Stimulated activated CD8-positive, alpha-beta memory T cell treated with anti-CD3 and anti-CD28 coated beads, Interleukin-7, amount 100 ng/mL, for 48 hours (primary cell): ENCODE measurements around the gene TNFAIP2.

Source experiments
- DNase-seq, 2 donors: peaks; one replicate each; pipeline ENCODE4 v3.0.0-alpha.2; 2020; ENCODE audit warnings: low read depth in 1 of 2; ENCODE audit errors: extremely low read depth in 1 of 2

The TNFAIP2 gene, protein sequence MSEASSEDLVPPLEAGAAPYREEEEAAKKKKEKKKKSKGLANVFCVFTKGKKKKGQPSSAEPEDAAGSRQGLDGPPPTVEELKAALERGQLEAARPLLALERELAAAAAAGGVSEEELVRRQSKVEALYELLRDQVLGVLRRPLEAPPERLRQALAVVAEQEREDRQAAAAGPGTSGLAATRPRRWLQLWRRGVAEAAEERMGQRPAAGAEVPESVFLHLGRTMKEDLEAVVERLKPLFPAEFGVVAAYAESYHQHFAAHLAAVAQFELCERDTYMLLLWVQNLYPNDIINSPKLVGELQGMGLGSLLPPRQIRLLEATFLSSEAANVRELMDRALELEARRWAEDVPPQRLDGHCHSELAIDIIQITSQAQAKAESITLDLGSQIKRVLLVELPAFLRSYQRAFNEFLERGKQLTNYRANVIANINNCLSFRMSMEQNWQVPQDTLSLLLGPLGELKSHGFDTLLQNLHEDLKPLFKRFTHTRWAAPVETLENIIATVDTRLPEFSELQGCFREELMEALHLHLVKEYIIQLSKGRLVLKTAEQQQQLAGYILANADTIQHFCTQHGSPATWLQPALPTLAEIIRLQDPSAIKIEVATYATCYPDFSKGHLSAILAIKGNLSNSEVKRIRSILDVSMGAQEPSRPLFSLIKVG

DNA sequence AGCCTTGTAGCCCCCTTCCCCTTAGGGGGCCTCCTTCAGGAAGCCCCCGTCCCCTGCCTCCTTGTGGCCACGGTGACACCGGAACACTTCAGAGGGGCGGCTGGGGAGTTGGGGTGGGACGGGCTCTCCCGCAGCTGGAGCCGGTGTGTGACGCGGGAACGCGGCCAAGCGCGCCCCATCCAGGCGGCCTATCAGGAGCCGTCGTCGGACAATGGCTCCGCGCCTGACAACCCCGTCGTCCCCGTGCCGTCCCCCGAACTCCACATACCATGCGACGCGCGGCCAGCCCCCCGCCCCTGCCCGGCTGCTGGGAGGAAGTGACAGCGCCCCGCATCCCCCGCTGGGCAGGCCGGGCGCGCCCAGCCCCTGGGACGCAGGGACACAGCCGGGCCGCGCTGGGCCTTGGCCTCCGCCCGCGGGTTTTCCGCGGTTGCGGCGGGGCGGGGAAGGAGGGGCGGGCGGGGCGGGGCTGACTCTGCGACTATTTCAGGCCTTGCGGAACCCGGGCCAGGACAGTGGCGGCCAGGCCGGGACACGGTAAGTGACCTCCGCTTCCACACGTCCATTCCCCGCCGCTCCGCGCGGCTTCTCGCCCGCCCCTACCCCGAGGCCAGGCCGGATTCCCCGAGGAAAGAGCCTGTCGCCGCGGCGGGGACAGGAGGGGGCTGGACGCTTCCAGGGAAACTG, at the start of gene TNFAIP2:
Gene TNFAIP2, plus strand, starts transcription at position 515 of the 687 bp plus-strand sequence. CDS start 2,997 bp downstream, outside the sequence.
- DNase-seq: no peak

DNA sequence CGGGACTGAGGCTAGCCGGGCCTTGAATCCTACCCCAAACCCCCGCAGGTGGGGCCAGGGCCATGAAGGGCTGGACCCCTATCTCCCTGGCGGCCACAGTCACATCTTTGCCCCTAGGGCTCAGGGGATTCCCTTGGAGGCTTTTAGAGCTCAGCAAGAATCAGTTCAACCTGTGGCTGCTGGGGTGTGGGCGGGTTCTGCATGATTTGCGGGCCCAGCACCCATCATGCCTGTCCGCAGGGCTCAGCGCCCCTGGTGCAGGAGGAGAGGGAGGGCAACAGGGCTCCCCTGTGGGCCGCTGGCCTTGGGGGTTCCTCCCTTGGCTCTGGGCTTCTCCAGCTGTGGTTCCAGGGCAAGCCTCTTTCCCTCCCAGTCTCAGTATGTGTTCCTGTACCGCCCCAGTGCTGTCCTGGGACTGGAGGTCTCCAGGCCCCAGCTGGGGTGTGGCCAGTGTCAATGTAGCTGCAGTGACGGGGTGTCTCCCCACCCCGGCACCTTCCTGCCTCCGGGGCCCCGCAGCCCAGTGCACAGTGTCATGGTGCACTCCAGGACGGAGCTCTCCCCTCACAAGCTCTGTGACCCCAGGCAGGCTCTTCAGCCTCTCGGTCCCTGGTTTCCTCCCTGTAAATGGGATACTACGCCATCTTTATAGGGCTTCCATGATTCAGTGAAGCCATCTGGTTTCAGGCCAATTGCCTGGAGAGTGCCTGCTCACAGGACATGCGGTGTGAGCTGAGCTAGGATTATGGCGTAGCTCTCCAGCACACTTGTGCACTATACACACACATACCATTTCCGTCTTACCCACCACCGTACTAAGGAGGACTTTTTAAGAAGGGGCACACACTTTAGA, 49.2 kb upstream of the TNFAIP2 start:
- DNase-seq: no peak

DNA sequence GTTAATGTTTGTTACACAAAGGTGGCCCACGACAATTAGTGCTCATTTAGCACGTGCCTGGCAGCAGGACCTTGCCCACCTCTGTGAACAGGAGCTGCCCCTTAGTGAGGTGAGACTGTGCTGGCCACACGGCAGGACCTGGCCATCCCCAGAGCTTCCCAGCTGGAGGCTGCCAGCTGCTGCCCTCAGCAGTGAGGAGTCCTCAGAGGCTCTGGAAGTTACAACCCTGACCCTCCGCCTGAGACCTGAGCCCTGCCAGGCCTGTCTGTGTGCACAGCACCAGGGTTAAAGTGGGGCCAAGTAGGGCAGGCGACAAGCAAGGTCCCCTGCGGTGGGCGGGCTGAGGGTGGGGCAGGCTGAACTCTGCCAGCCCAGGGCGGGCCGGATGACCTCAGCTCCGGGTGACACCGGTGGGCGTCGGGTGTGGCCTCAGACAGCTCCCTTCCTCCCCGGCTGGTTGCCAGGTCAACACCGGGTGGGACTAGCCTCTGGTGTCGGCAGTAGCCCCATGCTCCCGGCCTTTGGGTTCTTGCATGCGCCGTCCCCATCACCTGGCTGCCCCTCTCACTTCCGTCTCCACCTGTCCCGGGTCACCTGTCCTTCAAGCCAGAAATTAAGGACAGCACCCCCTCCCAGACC, 48.4 kb upstream of the TNFAIP2 start:
- DNase-seq: no peak

DNA sequence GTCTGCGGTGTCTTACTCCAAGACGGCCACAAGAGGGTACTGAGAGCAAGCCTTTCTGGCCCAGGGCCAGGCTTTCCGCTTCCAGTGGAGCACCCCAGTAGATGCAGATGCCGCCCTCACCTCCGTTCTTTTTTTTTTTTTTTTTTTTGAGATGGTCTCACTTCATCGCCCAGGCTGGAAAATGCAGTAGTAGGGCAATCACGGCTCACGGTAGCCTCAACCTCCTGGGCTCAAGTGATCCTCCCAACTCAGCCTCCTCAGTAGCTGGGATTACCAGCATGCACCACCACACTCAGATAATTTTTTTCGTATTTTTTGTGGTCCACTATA, 44.9 kb upstream of the TNFAIP2 start:
- DNase-seq: peak in 1 of 2 donors; percentile 60

DNA sequence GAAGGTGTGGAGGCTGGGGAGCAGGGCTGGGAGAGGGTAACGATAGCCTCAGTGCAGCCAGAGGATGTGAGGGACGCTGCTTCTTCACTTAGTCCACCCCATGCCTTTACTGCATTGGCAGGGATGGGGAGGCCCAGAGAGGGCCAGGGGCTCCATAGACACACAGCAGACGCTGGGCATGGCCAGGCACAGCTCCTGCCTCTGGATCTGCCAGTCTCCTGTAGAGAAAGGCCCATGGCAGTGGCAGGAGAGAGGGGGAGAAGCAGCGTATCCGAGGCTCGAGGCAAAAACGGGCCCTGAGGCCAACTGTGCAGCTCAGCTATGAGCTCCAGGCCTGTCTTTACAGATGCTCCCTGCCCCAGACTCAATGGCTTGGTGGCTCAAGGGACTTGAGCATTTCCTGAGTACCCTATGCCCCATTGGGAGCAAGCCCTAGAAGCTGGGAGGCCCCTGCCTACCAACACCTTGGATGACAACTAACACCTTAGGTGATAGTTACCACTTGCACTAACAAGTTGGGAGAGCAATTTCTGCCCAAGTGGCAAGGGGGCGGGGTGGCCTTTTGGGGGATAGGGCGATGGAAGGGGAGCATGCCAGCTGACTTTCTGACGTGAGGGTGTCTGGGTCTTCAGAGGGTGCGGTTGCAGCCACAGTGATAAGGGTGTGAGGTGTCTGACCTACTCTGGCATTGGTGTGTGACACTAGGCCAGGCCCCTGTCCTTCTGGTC, 44.2 kb upstream of the TNFAIP2 start:
- DNase-seq: no peak

DNA sequence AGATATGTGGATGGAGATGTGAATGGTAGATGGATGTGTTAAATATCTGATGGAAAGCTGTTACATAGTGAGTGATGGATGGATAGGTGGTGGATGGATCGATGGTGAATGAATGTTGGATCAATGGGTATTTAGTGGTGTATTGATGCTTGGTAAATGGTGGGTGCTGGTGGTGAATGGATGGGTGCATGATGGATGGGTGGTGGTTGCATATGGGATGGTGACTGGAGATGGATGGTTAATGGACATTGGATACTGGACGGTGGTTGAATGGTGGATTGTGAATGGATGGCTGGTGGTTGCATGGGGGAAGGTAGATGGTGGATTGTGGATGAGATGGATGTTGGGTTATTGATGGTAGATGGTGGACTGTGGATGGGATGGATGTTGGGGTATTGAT, 41.3 kb upstream of the TNFAIP2 start:
- DNase-seq: no peak

DNA sequence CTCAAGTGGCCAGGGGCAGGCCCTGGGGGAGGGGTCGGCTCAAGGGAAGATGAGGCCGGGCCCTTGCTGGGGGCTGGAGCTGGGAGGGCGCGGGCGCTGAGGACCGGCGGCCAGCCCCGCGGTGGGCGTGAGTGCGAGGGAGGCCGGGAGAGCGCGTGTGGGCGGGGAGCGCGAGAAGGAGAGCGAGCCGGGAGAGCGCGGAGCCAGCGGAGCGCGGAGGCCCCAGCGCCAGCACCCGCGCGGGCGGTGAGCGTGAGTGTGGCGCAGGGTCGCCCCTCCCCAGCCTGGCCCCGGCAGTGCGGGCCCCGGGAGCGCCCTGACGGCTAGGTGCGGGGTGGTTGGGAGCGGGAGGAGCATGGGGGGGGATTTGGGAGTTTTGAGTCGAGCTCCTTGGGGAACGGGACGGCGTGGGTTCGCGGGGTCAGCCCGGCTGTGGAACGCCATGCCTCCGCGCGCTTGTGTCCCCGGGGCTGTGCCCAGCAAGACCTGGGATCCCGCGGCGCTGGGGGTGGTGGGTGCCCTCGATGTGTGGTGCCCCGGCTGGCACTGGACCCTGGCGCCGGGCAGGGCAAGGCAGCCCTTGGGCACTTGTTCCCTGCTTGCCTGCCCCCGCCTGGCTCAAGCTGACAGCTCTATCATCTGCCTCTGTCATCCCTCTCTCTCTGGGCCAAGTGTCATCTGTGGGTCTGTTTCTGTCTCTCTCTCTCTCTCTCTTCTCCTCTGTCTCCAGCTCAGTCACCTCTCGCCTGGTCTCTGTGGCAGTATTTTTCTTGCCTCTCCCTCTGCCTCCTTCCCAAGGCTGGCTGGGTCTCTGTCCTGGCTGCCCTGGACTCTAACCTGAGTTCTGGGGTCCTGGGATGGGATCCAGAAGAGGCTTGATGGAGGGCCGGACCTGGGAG, 39.0 kb upstream of the TNFAIP2 start, which contains the start of gene LBHD2:
Gene LBHD2, plus strand, starts transcription at position 190 of the 899 bp plus-strand sequence. CDS start 1,803 bp downstream, outside the sequence.
- no peak for DNase-seq

DNA sequence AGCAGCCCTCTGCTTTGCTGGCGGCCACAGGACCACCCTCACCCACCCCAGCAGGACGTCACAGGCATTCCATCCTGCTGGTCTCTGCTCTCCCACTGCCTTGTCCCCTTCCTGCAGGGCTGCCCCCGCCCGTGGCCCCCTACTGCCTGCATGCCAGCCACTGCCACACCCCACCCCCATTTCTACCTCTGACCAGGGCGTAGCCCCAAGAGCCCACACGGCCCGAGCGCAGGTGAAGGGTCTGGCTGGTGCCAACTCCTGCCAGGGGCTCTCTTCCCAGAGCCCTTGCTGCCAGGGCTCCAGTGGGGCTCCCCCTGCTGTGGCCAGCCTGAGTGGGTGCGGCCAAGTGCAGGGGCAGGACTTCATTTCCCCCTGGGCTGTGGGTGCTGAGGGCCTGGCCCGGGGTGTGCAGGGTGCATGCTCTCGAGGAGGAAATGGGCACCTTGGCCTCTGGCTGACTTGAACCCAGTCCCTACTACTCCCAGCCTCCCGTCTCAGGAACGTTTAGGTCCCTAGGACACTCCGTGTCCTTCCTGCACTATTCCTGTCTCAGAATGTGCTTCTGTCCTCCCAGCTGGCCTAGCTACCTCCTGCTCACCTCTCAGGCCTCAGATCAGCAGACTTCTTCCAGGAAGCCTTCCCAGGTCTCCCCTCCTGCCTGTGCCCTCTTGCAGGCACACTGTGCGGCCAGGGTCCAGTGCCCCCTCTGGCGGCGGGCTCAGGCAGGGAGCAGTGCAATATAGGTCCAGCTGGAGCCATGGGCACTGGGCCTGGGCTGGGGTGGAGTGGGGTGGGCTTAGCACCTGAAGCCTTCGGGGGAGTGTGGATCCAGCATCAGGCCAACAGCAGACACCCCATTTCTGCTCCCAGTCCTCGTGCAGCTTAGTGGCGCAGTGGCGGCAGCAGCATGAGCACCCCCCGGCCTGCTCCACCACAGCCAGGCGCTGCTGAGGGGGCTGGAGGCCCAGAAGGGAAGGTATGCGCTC, 37.9 kb upstream of the TNFAIP2 start:
- DNase-seq: no peak

DNA sequence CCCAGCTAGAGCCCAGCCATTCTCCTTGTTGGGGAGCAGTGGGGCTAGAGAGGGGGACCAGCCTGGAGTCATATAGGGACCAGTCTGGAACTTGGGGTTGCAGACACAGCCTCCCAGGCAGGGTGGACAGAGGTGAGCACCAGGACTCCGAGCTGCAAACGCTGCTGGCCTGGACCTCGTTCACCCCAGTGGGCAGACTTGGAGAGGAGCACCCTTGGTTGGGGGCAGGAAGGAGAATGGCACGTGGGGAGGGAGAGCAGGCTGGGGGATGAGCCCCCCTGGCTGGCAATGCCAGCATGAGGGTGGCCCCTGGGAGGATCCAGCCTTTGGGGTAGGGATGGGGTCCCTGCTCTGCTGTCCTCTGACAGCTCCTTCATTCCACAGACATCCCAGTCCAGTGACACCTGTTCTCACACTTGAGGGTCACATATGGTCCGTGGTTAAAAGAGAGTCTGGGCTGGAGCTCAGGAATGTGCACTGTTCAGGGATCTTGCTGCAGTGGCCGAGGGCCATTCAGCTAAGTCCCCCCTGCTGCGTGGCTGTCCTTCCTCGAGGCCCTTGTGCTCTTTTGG, 36.4 kb upstream of the TNFAIP2 start:
- no peak for DNase-seq

DNA sequence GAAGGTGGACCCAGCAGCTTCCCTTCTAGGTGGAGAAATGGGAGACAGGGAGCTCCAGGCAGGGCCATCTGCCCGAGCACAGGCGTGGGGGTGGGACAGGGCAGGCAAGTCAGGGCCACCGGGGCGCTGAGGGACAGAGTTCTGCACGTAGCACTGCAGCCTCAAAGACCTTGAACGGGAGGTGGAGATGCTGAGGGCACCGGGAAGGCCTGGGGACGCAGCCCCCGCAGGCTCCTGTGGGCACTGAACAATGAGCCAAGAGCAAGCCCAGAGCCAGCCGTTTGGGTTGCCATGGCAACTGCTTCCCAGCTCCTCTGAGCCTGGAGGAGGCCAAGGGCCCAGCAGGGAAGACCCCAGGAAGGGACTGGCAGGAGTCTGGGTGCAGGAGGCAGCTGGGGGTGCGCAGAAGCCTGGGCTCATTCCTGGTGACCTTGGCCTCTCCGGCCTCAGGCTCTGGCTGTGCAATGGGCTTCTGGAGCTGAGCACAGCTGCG, 35.9 kb upstream of the TNFAIP2 start:
- DNase-seq: no peak

DNA sequence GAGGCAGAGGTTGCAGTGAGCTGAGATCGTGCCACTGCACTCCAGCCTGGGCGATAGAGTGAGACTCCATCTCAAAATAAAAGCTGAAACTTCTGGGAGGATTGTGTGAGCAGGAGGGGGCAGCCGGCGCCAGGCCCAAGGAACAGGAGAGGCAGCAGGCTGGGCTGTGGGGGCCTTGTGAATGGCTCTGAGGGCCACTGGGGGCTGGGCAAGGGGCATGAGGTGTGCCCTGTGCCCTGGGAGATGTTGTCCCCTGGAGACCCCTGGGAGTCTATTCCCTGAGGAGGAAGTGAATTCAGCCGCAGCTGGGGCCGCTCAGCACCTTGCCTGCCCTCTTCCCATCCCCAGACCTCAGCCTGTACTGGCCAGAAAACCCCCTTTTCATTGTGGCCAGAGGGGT, 34.3 kb upstream of the TNFAIP2 start:
- no peak for DNase-seq

DNA sequence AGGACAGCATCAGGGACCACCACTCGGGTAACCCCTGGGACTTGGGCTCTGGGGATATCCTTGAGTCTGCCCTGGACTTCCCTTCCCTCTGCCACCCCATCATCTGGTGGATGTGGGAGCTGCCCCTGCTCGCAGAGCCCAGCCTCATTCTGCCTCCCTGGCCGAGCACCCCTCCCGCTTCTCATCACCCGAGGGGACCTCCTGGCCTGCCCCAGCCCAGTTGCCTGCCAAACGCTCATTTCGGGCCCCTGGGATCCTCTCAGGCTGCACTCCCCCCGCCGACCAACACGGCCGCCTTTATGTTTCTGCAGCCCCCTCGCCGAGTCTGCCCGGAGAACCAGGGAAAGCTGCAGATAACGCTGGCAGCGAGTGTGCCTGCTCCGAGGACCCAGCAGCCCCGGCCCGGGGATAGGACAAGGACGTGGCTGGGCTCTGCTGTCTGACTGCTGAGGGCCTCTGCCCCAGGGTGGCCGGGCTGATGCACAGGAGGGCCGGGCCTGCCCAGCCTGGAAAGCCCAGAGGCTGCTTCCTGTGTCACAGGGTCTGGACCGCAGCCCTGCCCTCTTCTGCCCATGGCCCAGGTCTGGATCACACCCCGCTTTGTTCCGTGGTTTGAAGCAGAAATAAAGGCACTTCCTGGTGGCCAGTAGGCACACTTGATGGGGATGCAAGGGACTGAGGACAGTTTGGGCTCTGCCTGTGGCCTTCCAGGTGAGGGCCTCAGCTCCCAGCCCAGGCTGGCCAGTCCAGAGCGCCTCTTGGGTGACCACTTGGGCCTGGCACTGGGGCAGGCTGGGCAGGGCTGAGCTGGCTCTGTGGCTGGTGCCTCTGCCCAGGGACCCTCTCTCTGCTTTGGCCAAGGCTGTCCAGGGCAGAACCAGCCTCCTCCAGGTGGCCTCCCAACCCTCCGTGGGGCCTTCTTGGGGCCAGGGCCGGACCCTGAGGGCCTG, 33.6 kb upstream of the TNFAIP2 start:
- DNase-seq: no peak

DNA sequence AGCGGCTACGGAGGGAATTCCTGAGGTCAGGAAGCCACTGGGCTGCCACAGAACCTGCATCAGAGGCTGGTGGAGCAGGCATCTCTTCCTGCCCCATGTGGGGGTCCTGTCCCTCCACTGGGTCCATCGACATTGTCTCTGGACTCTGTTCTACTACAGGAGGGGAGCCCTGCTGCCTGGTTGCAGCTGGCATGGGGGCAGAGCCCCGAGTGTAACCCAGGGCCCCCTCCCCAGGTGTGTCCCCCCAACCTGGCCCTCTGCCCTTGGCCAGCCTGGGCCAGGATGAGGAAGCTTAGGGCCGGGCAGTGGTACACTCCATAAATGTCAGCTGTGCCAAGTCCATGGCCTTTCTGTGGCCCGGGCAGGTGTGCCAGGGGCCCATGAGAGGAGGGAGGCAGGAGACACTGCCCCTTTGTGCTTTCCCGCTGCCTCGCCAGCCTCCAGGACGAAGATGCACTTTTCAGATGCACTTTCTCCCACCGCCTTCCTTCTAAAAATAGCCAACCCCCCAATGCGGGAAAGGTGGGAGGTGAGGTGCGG, 32.7 kb upstream of the TNFAIP2 start:
- DNase-seq: no peak

DNA sequence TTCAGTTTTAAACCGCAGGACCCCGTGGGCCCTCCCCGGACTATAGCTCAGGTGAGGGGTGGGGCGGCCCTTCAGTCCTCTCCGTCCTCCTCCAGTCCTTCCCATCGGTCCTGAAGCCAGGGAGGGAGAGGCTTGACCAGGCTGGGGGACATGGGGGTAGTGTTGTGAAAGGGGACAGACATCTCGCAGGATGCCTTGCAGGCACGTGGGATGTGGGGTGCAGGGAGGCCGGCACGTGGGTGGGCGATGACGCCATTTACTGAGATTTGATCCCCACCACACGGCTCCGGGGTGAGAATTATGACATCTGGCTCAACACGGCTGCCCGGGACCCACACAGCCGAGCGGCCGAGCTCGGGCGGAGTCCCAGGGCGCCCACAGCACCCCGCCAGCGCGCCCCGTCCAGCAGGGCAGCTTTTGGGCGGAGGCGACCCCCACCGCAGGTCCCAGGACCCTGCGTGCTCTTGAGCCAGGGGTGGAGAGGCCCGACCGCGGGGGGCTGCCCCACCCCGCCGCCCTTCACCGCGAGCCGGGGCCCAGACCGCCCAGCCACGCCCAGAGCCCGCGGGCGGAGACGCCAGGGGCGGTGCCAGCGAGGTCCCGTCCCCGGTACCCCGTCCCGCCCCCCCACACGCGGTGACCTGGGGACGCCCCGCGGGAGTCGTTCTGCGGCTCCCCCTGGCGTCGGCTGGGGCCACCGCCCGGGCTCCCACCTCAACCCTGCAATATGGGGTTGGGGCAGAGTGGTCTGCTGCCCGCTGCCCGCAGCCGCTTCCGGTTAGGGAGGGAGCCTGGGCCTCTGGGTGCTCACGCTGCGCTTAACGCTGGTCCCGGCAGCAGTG, 32.0 kb upstream of the TNFAIP2 start:
- DNase-seq: peak; percentile 59 to 60

DNA sequence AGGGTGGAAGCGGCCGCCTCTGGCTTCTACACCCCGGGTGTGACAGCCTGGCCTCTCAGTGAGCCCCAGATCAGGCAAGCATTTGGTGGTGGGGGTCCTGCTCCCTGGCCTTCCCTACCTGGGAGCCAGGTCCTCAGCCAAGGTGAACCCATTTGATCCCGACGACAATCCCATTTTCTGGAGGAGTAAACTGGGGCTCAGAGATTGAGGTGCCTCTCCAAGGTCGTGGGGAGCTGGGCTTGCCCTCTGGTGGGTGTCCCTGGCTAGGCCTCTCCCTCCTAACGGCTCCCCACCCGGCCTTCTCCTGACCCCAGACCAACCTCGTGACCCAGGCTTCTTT, 31.4 kb upstream of the TNFAIP2 start:
- DNase-seq: no peak
